Measurements from ENCODE around the gene MCU. TPM values are rescaled to one million over a fixed set of nuclear protein-coding genes. Genes with fewer than 3 reads are reported as not detected.
"Not testable (repeated sequence)": the region's sequence is repeated elsewhere in the genome, so short reads cannot be mapped to it uniquely, and the experiment has no call there.

The MCU gene
- total RNA-seq, 1 donor from 2014 or later: 31.8 TPM

GRCh38 chr10:72736176-72736827 lies 44.4 kb downstream of the MCU start:
- H3K27ac Mint-ChIP-seq (ENCODE audit: unreplicated experiment): peak overlapping the region; percentile 88
- TF ChIP-seq CTCF (IDR thresholded peaks at IDR 0.05; ENCODE audit: insufficient read depth, low read depth, low read length) (no peak), EZH2 (IDR thresholded peaks at IDR 0.05; ENCODE audit: insufficient read depth, low read length) (no peak)
- Histone ChIP-seq H3K4me1 (ENCODE audit: insufficient read depth, low read length) (peaks cover 3% of the 10 kb centered on the region), H3K27ac (ENCODE audit: low read depth, low read length) (peak overlapping the region; percentile 18), H3K36me3 (ENCODE audit: insufficient read depth, low read length) (no peaks in the 10 kb centered on the region), H3K9ac (ENCODE audit: low read length) (no peak overlapping the region), H3K4me2 (ENCODE audit: low read length) (no peak overlapping the region), H3K27me3 (ENCODE audit: insufficient read depth, low read length) (no peaks in the 10 kb centered on the region), H3K4me3 (ENCODE audit: insufficient read depth, low read depth, low read length) (no peak overlapping the region), H3K79me2 (ENCODE audit: insufficient read depth, low read length) (peaks cover 74% of the 10 kb centered on the region), H3K9me3 (ENCODE audit: insufficient read depth, low read depth, low read length) (no peaks in the 10 kb centered on the region), H4K20me1 (ENCODE audit: insufficient read depth, low read length) (peaks cover 40% of the 10 kb centered on the region), H2AFZ (ENCODE audit: low read depth, low read length) (no peak overlapping the region)
- DNase-seq (ENCODE audit: low read depth): peak; percentile 24
- H3K9me3 Mint-ChIP-seq (ENCODE audit: unreplicated experiment): no peaks in the 10 kb centered on the region
- no peaks in the 10 kb centered on the region for H3K27me3 Mint-ChIP-seq (ENCODE audit: low read depth, unreplicated experiment)
- no peaks in the 10 kb centered on the region for H3K36me3 Mint-ChIP-seq (ENCODE audit: low read depth, unreplicated experiment)
- no peak overlapping the region for H3K4me3 Mint-ChIP-seq (ENCODE audit: unreplicated experiment)
- peaks cover 19% of the 10 kb centered on the region for H3K4me1 Mint-ChIP-seq (ENCODE audit: low read depth, unreplicated experiment)
- peak; percentile 56 for FAIRE-seq

GRCh38 chr10:72736828-72737220 lies 44.9 kb downstream of the MCU start:
- H4K20me1 ChIP-seq (ENCODE audit: insufficient read depth, low read length): peaks cover 45% of the 10 kb centered on the region
- H3K4me3 ChIP-seq (ENCODE audit: insufficient read depth, low read depth, low read length): no peak overlapping the region
- FAIRE-seq (no peak), DNase-seq (ENCODE audit: low read depth) (peak; percentile 51)
- no peaks in the 10 kb centered on the region for H3K27me3 Mint-ChIP-seq (ENCODE audit: low read depth, unreplicated experiment)
- no peak overlapping the region for H3K9ac ChIP-seq (ENCODE audit: low read length)
- peak overlapping the region; percentile 11 for H3K27ac ChIP-seq (ENCODE audit: low read depth, low read length)
- no peaks in the 10 kb centered on the region for H3K36me3 Mint-ChIP-seq (ENCODE audit: low read depth, unreplicated experiment)
- H3K79me2 ChIP-seq (ENCODE audit: insufficient read depth, low read length): peaks cover 75% of the 10 kb centered on the region
- no peaks in the 10 kb centered on the region for H3K9me3 Mint-ChIP-seq (ENCODE audit: unreplicated experiment)
- no peak overlapping the region for H3K4me3 Mint-ChIP-seq (ENCODE audit: unreplicated experiment)
- H3K27ac Mint-ChIP-seq (ENCODE audit: unreplicated experiment): peak overlapping the region; percentile 23
- TF ChIP-seq CTCF (IDR thresholded peaks at IDR 0.05; ENCODE audit: insufficient read depth, low read depth, low read length) (no peak), EZH2 (IDR thresholded peaks at IDR 0.05; ENCODE audit: insufficient read depth, low read length) (no peak)
- H3K9me3 ChIP-seq (ENCODE audit: insufficient read depth, low read depth, low read length): no peaks in the 10 kb centered on the region
- no peak overlapping the region for H2AFZ ChIP-seq (ENCODE audit: low read depth, low read length)
- peaks cover 3% of the 10 kb centered on the region for H3K4me1 ChIP-seq (ENCODE audit: insufficient read depth, low read length)
- no peaks in the 10 kb centered on the region for H3K27me3 ChIP-seq (ENCODE audit: insufficient read depth, low read length)
- no peaks in the 10 kb centered on the region for H3K36me3 ChIP-seq (ENCODE audit: insufficient read depth, low read length)
- peaks cover 19% of the 10 kb centered on the region for H3K4me1 Mint-ChIP-seq (ENCODE audit: low read depth, unreplicated experiment)
- H3K4me2 ChIP-seq (ENCODE audit: low read length): no peak overlapping the region

- not testable (repeated sequence) for H3K36me3 Mint-ChIP-seq (ENCODE audit: low read depth, unreplicated experiment); H3K9ac ChIP-seq (ENCODE audit: low read length); H3K4me1 ChIP-seq (ENCODE audit: insufficient read depth, low read length); H3K4me3 ChIP-seq (ENCODE audit: insufficient read depth, low read depth, low read length); FAIRE-seq; H3K9me3 ChIP-seq (ENCODE audit: insufficient read depth, low read depth, low read length); H3K9me3 Mint-ChIP-seq (ENCODE audit: unreplicated experiment); DNase-seq (ENCODE audit: low read depth); H3K36me3 ChIP-seq (ENCODE audit: insufficient read depth, low read length); H3K27me3 Mint-ChIP-seq (ENCODE audit: low read depth, unreplicated experiment); H3K4me2 ChIP-seq (ENCODE audit: low read length); H3K4me3 Mint-ChIP-seq (ENCODE audit: unreplicated experiment); H3K27me3 ChIP-seq (ENCODE audit: insufficient read depth, low read length); H3K27ac Mint-ChIP-seq (ENCODE audit: unreplicated experiment); H3K27ac ChIP-seq (ENCODE audit: low read depth, low read length); H2AFZ ChIP-seq (ENCODE audit: low read depth, low read length)
- H3K4me1 Mint-ChIP-seq (ENCODE audit: low read depth, unreplicated experiment): peaks cover 19% of the 10 kb centered on the region
- Histone ChIP-seq H3K79me2 (ENCODE audit: insufficient read depth, low read length) (peaks cover 81% of the 10 kb centered on the region), H4K20me1 (ENCODE audit: insufficient read depth, low read length) (peaks cover 50% of the 10 kb centered on the region)
Observed at GRCh38 chr10:72737357-72737756, 45.4 kb downstream of the MCU start.
